Uterus (tissue), 2 donors: Measurements from ENCODE around the gene RRP1.

Experiments
- CTCF ChIP-seq, 4 experiments: fragments of 200-600 bp in 2 of 4; fragments of 450-650 bp in 2 of 4; sonication (generic) in 2 of 4; IDR thresholded peaks; one replicate each; pipeline ENCODE4 v1.5.1; 2016 to 2019; ENCODE audit warnings: antibody characterized with exemption in 4 of 4, mild to moderate bottlenecking in 2 of 4, moderate library complexity in 1 of 4
- POLR2A ChIP-seq, 2 donors: fragments of 450-650 bp; IDR thresholded peaks; one replicate each; pipeline ENCODE4 v1.6.1; 2016; ENCODE audit warnings: antibody characterized with exemption in 2 of 2, mild to moderate bottlenecking in 1 of 2, moderate library complexity in 1 of 2

- TF ChIP-seq CTCF (IDR thresholded peaks at IDR 0.05) (no peak), POLR2A (IDR thresholded peaks at IDR 0.05) (no peak)
Measured at GRCh38 chr21:43794311-43794710, 4.9 kb downstream of the RRP1 start.
